Smooth muscle cell (in vitro differentiated cells): ENCODE results near the gene GET3. TPM values are rescaled to one million over a fixed set of nuclear protein-coding genes. Genes with fewer than 3 reads are reported as not detected.

Experiments used
- DNase-seq: peaks from one replicate; lab custom pipeline; 2025; ENCODE audit not compliant: unreplicated experiment; lab: John Stamatoyannopoulos, UW
- H2AFZ ChIP-seq: fragments of 200-600 bp; sonication (generic); 2 replicates; pipeline ENCODE4 v1.6.0; 2016; ENCODE audit warnings: antibody characterized with exemption, low read depth, mild to moderate bottlenecking
- H3F3A ChIP-seq: fragments of 200-600 bp; sonication (generic); 2 replicates; pipeline ENCODE4 v1.6.0; 2017; ENCODE audit warnings: antibody characterized with exemption, low read depth
- H3K27ac ChIP-seq: fragments of 200-600 bp; sonication (generic); 2 replicates; pipeline ENCODE4 v1.5.1; 2016; ENCODE audit warnings: low read depth, mild to moderate bottlenecking
- H3K27me3 ChIP-seq: fragments of 200-600 bp; sonication (generic); 2 replicates; pipeline ENCODE4 v1.6.1; 2016; ENCODE audit warnings: low read depth, mild to moderate bottlenecking
- H3K36me3 ChIP-seq: fragments of 200-600 bp; sonication (generic); 2 replicates; pipeline ENCODE4 v1.5.1; 2016; ENCODE audit warnings: low read depth
- H3K4me1 ChIP-seq: fragments of 200-600 bp; sonication (generic); 2 replicates; pipeline ENCODE4 v1.5.1; 2016; ENCODE audit warnings: low read depth
- H3K4me2 ChIP-seq: fragments of 200-600 bp; sonication (generic); 2 replicates; pipeline ENCODE4 v1.6.0; 2016; ENCODE audit warnings: mild to moderate bottlenecking
- H3K4me3 ChIP-seq: fragments of 200-600 bp; sonication (generic); 2 replicates; pipeline ENCODE4 v1.5.1; 2016; ENCODE audit warnings: mild to moderate bottlenecking
- H3K79me2 ChIP-seq: fragments of 200-600 bp; sonication (generic); 2 replicates; pipeline ENCODE4 v1.6.0; 2016; ENCODE audit warnings: low read depth, mild to moderate bottlenecking
- H3K9ac ChIP-seq: fragments of 200-600 bp; sonication (generic); 2 replicates; pipeline ENCODE4 v1.6.0; 2016; ENCODE audit warnings: low read depth
- H3K9me3 ChIP-seq: fragments of 200-600 bp; sonication (generic); replicated peaks from 2 replicates; pipeline ENCODE4 v1.5.1; 2016; ENCODE audit warnings: low read depth
- H4K20me1 ChIP-seq: fragments of 200-600 bp; sonication (generic); 2 replicates; pipeline ENCODE4 v1.6.0; 2016; ENCODE audit warnings: low read depth
- CTCF ChIP-seq: fragments of 200-600 bp; sonication (generic); IDR thresholded peaks from 2 replicates; pipeline ENCODE4 v1.5.1; 2017; ENCODE audit warnings: borderline replicate concordance, mild to moderate bottlenecking, antibody characterized with exemption; ENCODE audit not compliant: insufficient read depth, poor library complexity, severe bottlenecking
- WGBS: methylation state at CpG from one replicate; pipeline ENCODE4 v1.1.7; 2016; ENCODE audit warnings: low lambda C conversion rate; 5-methylcytosine and 5-hydroxymethylcytosine counted together
- polyA plus RNA-seq: library from polyadenylated mRNA; unstranded; fragments of >200 nt; fragmentation: Nextera tagmentation; extraction: Ambion mirVana; gene quantifications from 2 replicates; pipeline ENCODE4 v1.2.1, GENCODE V29; 2016
- total RNA-seq: library from RNA; depleted of rRNA; stranded (reverse); fragments of >200 nt; gene quantifications from 2 replicates; pipeline ENCODE4 v1.2.3, GENCODE V29; 2014

Gene GET3
- total and polyA plus RNA-seq, 2 experiments from 2014 or later = 51.4 to 99.6 TPM

DNA sequence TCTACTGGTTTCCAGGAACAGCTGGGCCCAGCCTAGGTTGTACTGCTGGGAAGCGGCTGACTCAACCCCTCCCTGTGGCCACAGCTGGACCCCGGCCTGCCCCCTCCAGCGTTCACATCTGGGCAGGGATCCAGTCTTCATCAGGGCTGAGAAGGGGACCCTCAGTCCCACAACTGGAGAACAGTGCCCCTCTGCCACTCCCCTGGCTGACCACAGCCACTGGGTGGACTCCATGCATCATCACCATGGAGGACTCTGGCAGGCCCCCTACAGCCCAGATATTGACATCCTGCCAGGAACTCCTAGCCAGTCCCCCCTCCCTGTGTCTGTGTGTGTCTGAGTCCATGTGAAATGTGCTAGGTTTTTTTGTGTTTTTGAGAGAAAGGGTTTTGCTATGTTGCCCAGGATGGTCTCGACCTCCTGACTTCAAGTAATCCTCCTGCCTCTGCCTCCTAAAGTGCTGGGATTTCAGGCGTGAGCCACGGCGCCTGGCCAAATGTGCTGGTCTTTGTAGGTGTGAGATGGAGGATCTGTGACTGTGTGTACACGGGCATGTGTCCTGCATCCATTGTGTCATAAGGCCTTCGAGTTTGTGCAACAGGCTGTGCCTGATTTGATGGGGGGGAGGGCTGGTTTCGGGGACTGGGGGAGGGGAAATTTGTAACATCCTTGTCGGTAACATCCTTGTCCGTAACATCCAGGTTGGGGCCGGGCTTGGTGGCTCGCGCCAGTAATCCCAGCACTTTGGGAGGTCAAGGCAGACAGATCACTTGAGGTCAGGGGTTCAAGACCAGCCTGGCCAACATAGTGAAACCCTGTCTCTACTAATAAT lies 42.1 kb downstream of the GET3 start:
- H3K4me1 ChIP-seq = peaks cover 32% of the 10 kb centered on the region
- H2AFZ ChIP-seq = no peak overlapping the region
- H4K20me1 ChIP-seq = no peaks in the 10 kb centered on the region
- no peaks in the 10 kb centered on the region for H3K9me3 ChIP-seq
- peaks cover 6% of the 10 kb centered on the region for H3K79me2 ChIP-seq
- peak overlapping the region; percentile 93 for H3K27ac ChIP-seq
- peak overlapping the region; percentile 89 for H3K4me2 ChIP-seq
- no peaks in the 10 kb centered on the region for H3K27me3 ChIP-seq
- peaks cover 42% of the 10 kb centered on the region for H3F3A ChIP-seq
- 48% methylated on average over 15 of the region's 15 CpGs for WGBS
- no peak for TF ChIP-seq CTCF
- H3K4me3 ChIP-seq = peak overlapping the region; percentile 61
- no peaks in the 10 kb centered on the region for H3K36me3 ChIP-seq
- H3K9ac ChIP-seq = peak overlapping the region; percentile 67
- DNase-seq = peak; percentile 50

GRCh38 chr19:12782174-12782423 lies 44.8 kb downstream of the GET3 start:
- H3K27ac ChIP-seq = peak overlapping the region; percentile 96
- H3K79me2 ChIP-seq = no peaks in the 10 kb centered on the region
- no peak for DNase-seq
- TF ChIP-seq CTCF = no peak
- peak overlapping the region; percentile 92 for H3K4me2 ChIP-seq
- no peaks in the 10 kb centered on the region for H4K20me1 ChIP-seq
- H3K36me3 ChIP-seq = no peaks in the 10 kb centered on the region
- 32% methylated on average over 11 of the region's 12 CpGs for WGBS
- no peaks in the 10 kb centered on the region for H3K27me3 ChIP-seq
- H3K9me3 ChIP-seq = no peaks in the 10 kb centered on the region
- H3K9ac ChIP-seq = peak overlapping the region; percentile 91
- peak overlapping the region; percentile 56 for H3K4me3 ChIP-seq
- peaks cover 26% of the 10 kb centered on the region for H3K4me1 ChIP-seq
- H3F3A ChIP-seq = peaks cover 50% of the 10 kb centered on the region
- no peak overlapping the region for H2AFZ ChIP-seq

- under 1% methylated on average over 39 of the region's 88 CpGs for WGBS
- TF ChIP-seq CTCF = no peak
- H3K36me3 ChIP-seq = no peaks in the 10 kb centered on the region
Observed at GRCh38 chr19:12782424-12783290, 45.4 kb downstream of the GET3 start.

More at GRCh38 chr19:12782424-12783290, 45.4 kb downstream of the GET3 start:
- Histone ChIP-seq H3K9ac (peak overlapping the region; percentile 91), H2AFZ (no peak overlapping the region), H3K4me2 (peak overlapping the region; percentile 92), H3K4me1 (peaks cover 27% of the 10 kb centered on the region), H3K27me3 (no peaks in the 10 kb centered on the region), H3K79me2 (no peaks in the 10 kb centered on the region), H4K20me1 (no peaks in the 10 kb centered on the region), H3F3A (peaks cover 46% of the 10 kb centered on the region), H3K9me3 (no peaks in the 10 kb centered on the region), H3K27ac (peak overlapping the region; percentile 96), H3K4me3 (peak overlapping the region; percentile 56)
- DNase-seq = peak; percentile 84
